Breast epithelium (tissue), 4 donors: ENCODE data around the gene OR6K2. TPM values are rescaled to one million over a fixed set of nuclear protein-coding genes. Genes with fewer than 3 reads are reported as not detected.

Source experiments
- DNase-seq, 2 donors: peaks; one replicate each; pipeline ENCODE4 v3.0.0-alpha.2; 2019; ENCODE audit warnings: low spot score in 2 of 2
- H3K27ac ChIP-seq, 2 donors: fragments of 200-600 bp; sonication (generic) in 1 of 2; one replicate each; pipeline ENCODE4 v1.5.1; 2016 to 2019; ENCODE audit warnings: mild to moderate bottlenecking in 1 of 2
- H3K27me3 ChIP-seq, 2 donors: fragments of 200-600 bp; sonication (generic) in 1 of 2; one replicate each; pipeline versions ENCODE4 v1.5.1 to v1.6.0; 2017 to 2019; ENCODE audit warnings: control low read depth in 1 of 2, mild to moderate bottlenecking in 1 of 2
- H3K36me3 ChIP-seq: fragments of 200-600 bp; one replicate; pipeline ENCODE4 v1.5.1; 2019
- H3K4me1 ChIP-seq, 2 donors: fragments of 200-600 bp; sonication (generic); one replicate each; pipeline ENCODE4 v1.5.1; 2016 to 2019; ENCODE audit warnings: control low read depth in 1 of 2
- H3K4me3 ChIP-seq, 3 donors: fragments of 200-600 bp; sonication (generic); 1 replicate in 2 of 3; 2 replicates in 1 of 3; pipeline ENCODE4 v1.5.1; 2016 to 2019; ENCODE audit warnings: mild to moderate bottlenecking in 3 of 3, moderate library complexity in 2 of 3
- H3K9me3 ChIP-seq, 2 donors: fragments of 200-600 bp; sonication (generic) in 1 of 2; one replicate each; pipeline ENCODE4 v1.5.1; 2016 to 2019; ENCODE audit warnings: control low read depth in 1 of 2
- POLR2A ChIP-seq: fragments of 450-650 bp; IDR thresholded peaks from one replicate; pipeline ENCODE4 v1.6.1; 2016; ENCODE audit warnings: antibody characterized with exemption, mild to moderate bottlenecking, moderate library complexity
- POLR2AphosphoS5 ChIP-seq, 3 donors: sonication (generic); formaldehyde crosslinking; IDR thresholded peaks; one replicate each; pipeline ENCODE4 v1.6.1; 2017; ENCODE audit warnings: antibody characterized with exemption in 3 of 3
- intact Hi-C: fragments of 100-400 bp; cut with DNase I; formaldehyde crosslinking; loops from one replicate; pipeline ENCODE4 v1.15.1; 2023; ENCODE audit warnings: low total_unique reads
- total RNA-seq, 3 donors: library from RNA; depleted of rRNA; stranded (reverse); fragments of >200 nt; gene quantifications; one replicate each; pipeline ENCODE4 v1.1.0, GENCODE V29; 2016
- TF ChIP-seq, protein P1 (sequence below), 3 donors: fragments of 450-650 bp; IDR thresholded peaks; one replicate each; pipeline ENCODE4 v1.5.1; 2016 to 2017; ENCODE audit warnings: antibody characterized with exemption in 3 of 3, mild to moderate bottlenecking in 3 of 3, moderate library complexity in 3 of 3

Gene OR6K2
- total RNA-seq, 3 donors from 2014 or later, result not detected

DNA sequence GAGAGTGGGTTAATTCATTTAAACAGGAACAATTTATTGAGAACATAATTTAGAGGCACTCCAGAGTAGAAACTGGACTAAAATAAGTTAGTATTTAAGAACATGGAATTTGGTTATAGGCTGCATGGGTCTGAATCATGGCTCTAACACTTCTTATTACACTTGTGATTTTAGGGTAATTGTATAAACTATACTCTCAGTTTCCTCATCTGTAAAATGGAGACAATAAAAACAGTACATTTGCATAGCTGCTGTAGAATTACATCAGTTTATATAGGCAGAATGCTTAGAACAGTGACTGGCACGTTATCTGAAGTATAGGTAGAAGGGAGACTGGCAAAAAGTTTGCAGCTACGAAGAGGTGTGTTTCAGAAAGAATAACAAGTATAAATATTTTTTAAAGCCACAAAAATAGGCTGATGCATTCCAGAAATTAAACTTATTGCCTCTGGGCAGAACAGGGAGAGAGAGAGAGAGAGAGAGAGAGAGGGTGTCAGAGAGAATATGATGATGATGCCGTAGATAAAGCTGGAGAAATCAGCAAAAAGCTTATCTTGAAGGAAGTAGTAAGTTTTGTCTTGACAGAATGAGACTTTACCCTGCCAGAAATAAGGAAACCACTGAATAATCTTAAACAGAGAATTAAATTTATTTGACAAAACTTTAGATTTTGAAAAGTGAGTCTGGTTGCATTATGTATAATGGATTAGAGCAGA is 28.2 kb upstream of the OR6K2 start:
- Histone ChIP-seq H3K27me3 (no peaks in the 10 kb centered on the region), H3K27ac (no peak overlapping the region), H3K4me1 (no peaks in the 10 kb centered on the region), H3K36me3 (no peaks in the 10 kb centered on the region), H3K9me3 (no peaks in the 10 kb centered on the region), H3K4me3 (no peak overlapping the region)
- no peak for DNase-seq
- intact Hi-C loops, result no loop called here
- TF ChIP-seq, protein P1, sequence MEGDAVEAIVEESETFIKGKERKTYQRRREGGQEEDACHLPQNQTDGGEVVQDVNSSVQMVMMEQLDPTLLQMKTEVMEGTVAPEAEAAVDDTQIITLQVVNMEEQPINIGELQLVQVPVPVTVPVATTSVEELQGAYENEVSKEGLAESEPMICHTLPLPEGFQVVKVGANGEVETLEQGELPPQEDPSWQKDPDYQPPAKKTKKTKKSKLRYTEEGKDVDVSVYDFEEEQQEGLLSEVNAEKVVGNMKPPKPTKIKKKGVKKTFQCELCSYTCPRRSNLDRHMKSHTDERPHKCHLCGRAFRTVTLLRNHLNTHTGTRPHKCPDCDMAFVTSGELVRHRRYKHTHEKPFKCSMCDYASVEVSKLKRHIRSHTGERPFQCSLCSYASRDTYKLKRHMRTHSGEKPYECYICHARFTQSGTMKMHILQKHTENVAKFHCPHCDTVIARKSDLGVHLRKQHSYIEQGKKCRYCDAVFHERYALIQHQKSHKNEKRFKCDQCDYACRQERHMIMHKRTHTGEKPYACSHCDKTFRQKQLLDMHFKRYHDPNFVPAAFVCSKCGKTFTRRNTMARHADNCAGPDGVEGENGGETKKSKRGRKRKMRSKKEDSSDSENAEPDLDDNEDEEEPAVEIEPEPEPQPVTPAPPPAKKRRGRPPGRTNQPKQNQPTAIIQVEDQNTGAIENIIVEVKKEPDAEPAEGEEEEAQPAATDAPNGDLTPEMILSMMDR (IDR thresholded peaks at IDR 0.05), result no peak

DNA sequence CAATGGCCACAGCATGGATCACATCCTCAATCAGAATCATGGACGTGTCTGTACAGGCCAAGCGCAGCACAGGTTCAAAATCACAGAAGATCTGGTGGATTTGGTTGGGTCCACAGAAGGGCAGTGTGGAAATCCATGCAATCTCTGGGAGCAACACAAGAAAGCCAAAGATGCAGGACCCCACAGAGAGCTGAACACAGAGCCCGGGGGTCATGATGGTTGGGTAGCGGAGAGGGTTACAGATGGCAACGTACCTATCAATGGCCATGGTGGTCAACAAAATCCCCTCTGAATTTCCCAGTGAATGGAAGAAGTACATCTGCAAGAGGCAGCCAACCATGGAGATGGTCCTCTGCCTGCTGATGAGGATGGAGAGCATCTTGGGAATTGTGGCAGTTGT is 24.0 kb upstream of the OR6K2 start:
- TF ChIP-seq, protein P1 (IDR thresholded peaks at IDR 0.05), result no peak
- TF ChIP-seq POLR2A, result no peak
- TF ChIP-seq POLR2AphosphoS5 (IDR thresholded peaks at IDR 0.05), result no peak
- no peaks in the 10 kb centered on the region for H3K9me3 ChIP-seq
- no peaks in the 10 kb centered on the region for H3K4me1 ChIP-seq
- no peak overlapping the region for H3K27ac ChIP-seq
- H3K27me3 ChIP-seq, result no peaks in the 10 kb centered on the region
- no peak for DNase-seq
- intact Hi-C loops, result no loop called here
- no peak overlapping the region for H3K4me3 ChIP-seq
- H3K36me3 ChIP-seq, result no peaks in the 10 kb centered on the region

DNA sequence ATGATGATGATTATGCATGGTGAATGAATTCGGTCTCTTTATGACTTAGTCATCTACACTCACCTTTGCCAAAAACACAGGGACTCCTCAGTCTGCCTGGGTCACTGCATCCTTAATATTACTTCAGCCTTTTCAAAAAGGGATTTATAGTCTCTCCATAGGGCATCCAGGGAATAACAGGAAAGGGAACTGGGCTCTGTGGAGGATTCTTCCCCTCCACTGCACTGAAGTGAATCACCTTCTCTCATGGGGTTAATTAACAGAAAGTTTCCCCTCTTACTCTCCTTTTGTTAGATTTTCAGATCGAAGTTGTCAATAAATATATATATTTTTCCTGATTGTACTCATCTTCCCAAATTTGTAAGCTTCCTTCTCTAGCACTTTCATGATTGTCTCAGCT is 20.2 kb upstream of the OR6K2 start, which contains the start of gene OR6K3:
Gene OR6K3 (minus strand): TSS at position 101 of the 400 bp plus-strand sequence. CDS start 2,605 bp downstream, outside the sequence.
- Histone ChIP-seq H3K9me3 (no peaks in the 10 kb centered on the region), H3K27ac (no peak within 1 kb of the TSS), H3K4me1 (no peaks in the 10 kb centered on the region), H3K4me3 (no peak within 1 kb of the TSS), H3K27me3 (no peaks in the 10 kb centered on the region), H3K36me3 (no peaks in the 10 kb centered on the region)
- DNase-seq, result no peak
- TF ChIP-seq POLR2A, result no peak
- no peak for TF ChIP-seq POLR2AphosphoS5 (IDR thresholded peaks at IDR 0.05)
- TF ChIP-seq, protein P1 (IDR thresholded peaks at IDR 0.05), result no peak
- intact Hi-C loops, result no loop called here

DNA sequence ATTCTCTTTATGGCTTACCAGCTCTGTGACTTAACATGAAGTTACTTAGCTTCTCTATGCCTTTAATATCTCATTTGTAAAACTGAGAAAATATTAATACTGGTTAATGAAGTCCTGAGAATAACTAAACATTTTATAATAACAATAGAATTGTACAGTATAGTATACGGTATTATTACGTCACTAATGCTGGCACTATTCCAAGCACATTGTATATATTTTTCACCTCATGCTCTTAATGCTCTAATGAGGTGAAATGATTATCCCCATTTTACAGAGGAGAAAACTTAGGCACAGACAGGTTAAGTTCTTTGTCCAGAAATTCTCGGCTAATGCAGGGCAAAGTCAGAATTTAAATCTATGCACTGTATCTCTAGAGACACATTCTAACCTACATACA is 19.2 kb upstream of the OR6K2 start:
- no peaks in the 10 kb centered on the region for H3K36me3 ChIP-seq
- no peak for TF ChIP-seq POLR2A
- TF ChIP-seq POLR2AphosphoS5 (IDR thresholded peaks at IDR 0.05), result no peak
- TF ChIP-seq, protein P1 (IDR thresholded peaks at IDR 0.05), result no peak

DNA sequence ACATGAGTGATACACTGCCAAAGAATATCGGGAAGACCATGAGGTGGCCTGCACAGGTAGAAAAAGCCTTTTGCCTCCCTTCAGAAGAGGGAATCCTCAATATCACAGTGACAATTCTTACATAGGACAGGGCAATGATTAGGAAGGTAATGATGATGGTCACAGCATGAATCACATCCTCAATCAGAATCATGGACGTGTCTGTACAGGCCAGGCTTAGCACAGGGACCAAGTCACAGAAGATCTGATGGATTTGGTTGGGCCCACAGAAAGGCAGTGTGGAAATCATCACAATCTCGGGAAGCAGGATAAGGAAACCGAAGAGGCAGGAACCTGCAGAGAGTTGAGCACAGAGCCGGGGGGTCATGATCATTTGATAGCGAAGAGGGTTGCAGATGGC is 16.9 kb upstream of the OR6K2 start:
- no peaks in the 10 kb centered on the region for H3K36me3 ChIP-seq
- TF ChIP-seq POLR2AphosphoS5 (IDR thresholded peaks at IDR 0.05) (no peak), POLR2A (no peak)
- TF ChIP-seq, protein P1 (IDR thresholded peaks at IDR 0.05), result no peak
- intact Hi-C loops, result no loop called here
- H3K4me1 ChIP-seq, result no peaks in the 10 kb centered on the region
- no peak overlapping the region for H3K27ac ChIP-seq
- no peak for DNase-seq
- H3K27me3 ChIP-seq, result no peaks in the 10 kb centered on the region
- no peaks in the 10 kb centered on the region for H3K9me3 ChIP-seq
- no peak overlapping the region for H3K4me3 ChIP-seq

More for the DNA sequence above, 19.2 kb upstream of the OR6K2 start:
- intact Hi-C loops, result no loop called here
- no peak for DNase-seq
- Histone ChIP-seq H3K27ac (no peak overlapping the region), H3K9me3 (no peaks in the 10 kb centered on the region), H3K4me1 (no peaks in the 10 kb centered on the region), H3K27me3 (no peaks in the 10 kb centered on the region), H3K4me3 (no peak overlapping the region)
